Measurements from ENCODE around the gene JAG2.

The JAG2 gene

GRCh38 chr14:105209646-105210045, 41.1 kb upstream of the JAG2 start:
- DNase-seq (ENCODE audit: low read depth), result no peak
- Histone ChIP-seq H3K27me3 (replicated peaks; ENCODE audit: control insufficient read depth, insufficient read depth, low read length) (no peaks in the 10 kb centered on the region), H3K4me3 (ENCODE audit: low read length) (no peak overlapping the region)

GRCh38 chr14:105209091-105209490, 40.5 kb upstream of the JAG2 start:
- peaks cover 11% of the 10 kb centered on the region for H3K36me3 ChIP-seq (ENCODE audit: control insufficient read depth, insufficient read depth, low read length, severe bottlenecking)
- peaks cover 28% of the 10 kb centered on the region for H3K4me1 ChIP-seq (ENCODE audit: control insufficient read depth, insufficient read depth, low read length)
- H3K4me3 ChIP-seq (ENCODE audit: low read length), result no peak overlapping the region
- DNase-seq (ENCODE audit: low read depth), result no peak
- H3K27me3 ChIP-seq (replicated peaks; ENCODE audit: control insufficient read depth, insufficient read depth, low read length), result no peaks in the 10 kb centered on the region
- no peaks in the 10 kb centered on the region for H3K9me3 ChIP-seq (ENCODE audit: control insufficient read depth, low read length)
- H3K9ac ChIP-seq (ENCODE audit: low read length), result no peak overlapping the region

More at GRCh38 chr14:105209646-105210045, 41.1 kb upstream of the JAG2 start:
- H3K36me3 ChIP-seq (ENCODE audit: control insufficient read depth, insufficient read depth, low read length, severe bottlenecking), result peaks cover 11% of the 10 kb centered on the region
- H3K9ac ChIP-seq (ENCODE audit: low read length), result no peak overlapping the region
- H3K9me3 ChIP-seq (ENCODE audit: control insufficient read depth, low read length), result no peaks in the 10 kb centered on the region
- H3K4me1 ChIP-seq (ENCODE audit: control insufficient read depth, insufficient read depth, low read length), result peaks cover 23% of the 10 kb centered on the region

GRCh38 chr14:105208738-105209075, 40.1 kb upstream of the JAG2 start:
- Histone ChIP-seq H3K36me3 (ENCODE audit: control insufficient read depth, insufficient read depth, low read length, severe bottlenecking) (peaks cover 11% of the 10 kb centered on the region), H3K4me3 (ENCODE audit: low read length) (no peak overlapping the region), H3K9me3 (ENCODE audit: control insufficient read depth, low read length) (no peaks in the 10 kb centered on the region), H3K4me1 (ENCODE audit: control insufficient read depth, insufficient read depth, low read length) (peaks cover 30% of the 10 kb centered on the region), H3K9ac (ENCODE audit: low read length) (no peak overlapping the region), H3K27me3 (replicated peaks; ENCODE audit: control insufficient read depth, insufficient read depth, low read length) (no peaks in the 10 kb centered on the region)
- no peak for DNase-seq (ENCODE audit: low read depth)

- no peaks in the 10 kb centered on the region for H3K27me3 ChIP-seq (replicated peaks; ENCODE audit: control insufficient read depth, insufficient read depth, low read length)
- H3K9me3 ChIP-seq (ENCODE audit: control insufficient read depth, low read length), result no peaks in the 10 kb centered on the region
- H3K36me3 ChIP-seq (ENCODE audit: control insufficient read depth, insufficient read depth, low read length, severe bottlenecking), result peaks cover 11% of the 10 kb centered on the region
- H3K4me3 ChIP-seq (ENCODE audit: low read length), result no peak overlapping the region
- no peak overlapping the region for H3K9ac ChIP-seq (ENCODE audit: low read length)
- peaks cover 30% of the 10 kb centered on the region for H3K4me1 ChIP-seq (ENCODE audit: control insufficient read depth, insufficient read depth, low read length)
- no peak for DNase-seq (ENCODE audit: low read depth)
Observed at GRCh38 chr14:105207996-105208737, 39.6 kb upstream of the JAG2 start.

GRCh38 chr14:105207460-105207901, 38.9 kb upstream of the JAG2 start:
- no peak overlapping the region for H3K4me3 ChIP-seq (ENCODE audit: low read length)
- DNase-seq (ENCODE audit: low read depth), result no peak
- H3K27me3 ChIP-seq (replicated peaks; ENCODE audit: control insufficient read depth, insufficient read depth, low read length), result no peaks in the 10 kb centered on the region

GRCh38 chr14:105206873-105207272, 38.3 kb upstream of the JAG2 start:
- no peaks in the 10 kb centered on the region for H3K27me3 ChIP-seq (replicated peaks; ENCODE audit: control insufficient read depth, insufficient read depth, low read length)
- H3K36me3 ChIP-seq (ENCODE audit: control insufficient read depth, insufficient read depth, low read length, severe bottlenecking), result peaks cover 11% of the 10 kb centered on the region
- DNase-seq (ENCODE audit: low read depth), result no peak
- H3K4me3 ChIP-seq (ENCODE audit: low read length), result no peak overlapping the region
- H3K9ac ChIP-seq (ENCODE audit: low read length), result no peak overlapping the region
- peaks cover 30% of the 10 kb centered on the region for H3K4me1 ChIP-seq (ENCODE audit: control insufficient read depth, insufficient read depth, low read length)
- H3K9me3 ChIP-seq (ENCODE audit: control insufficient read depth, low read length), result no peaks in the 10 kb centered on the region

More at GRCh38 chr14:105207460-105207901, 38.9 kb upstream of the JAG2 start:
- Histone ChIP-seq H3K9ac (ENCODE audit: low read length) (no peak overlapping the region), H3K9me3 (ENCODE audit: control insufficient read depth, low read length) (no peaks in the 10 kb centered on the region), H3K4me1 (ENCODE audit: control insufficient read depth, insufficient read depth, low read length) (peaks cover 30% of the 10 kb centered on the region), H3K36me3 (ENCODE audit: control insufficient read depth, insufficient read depth, low read length, severe bottlenecking) (peaks cover 11% of the 10 kb centered on the region)

GRCh38 chr14:105205673-105206208, 37.2 kb upstream of the JAG2 start:
- no peaks in the 10 kb centered on the region for H3K9me3 ChIP-seq (ENCODE audit: control insufficient read depth, low read length)
- H3K4me1 ChIP-seq (ENCODE audit: control insufficient read depth, insufficient read depth, low read length), result peaks cover 30% of the 10 kb centered on the region
- no peak overlapping the region for H3K4me3 ChIP-seq (ENCODE audit: low read length)
- peaks cover 11% of the 10 kb centered on the region for H3K36me3 ChIP-seq (ENCODE audit: control insufficient read depth, insufficient read depth, low read length, severe bottlenecking)
- no peak for DNase-seq (ENCODE audit: low read depth)
- H3K27me3 ChIP-seq (replicated peaks; ENCODE audit: control insufficient read depth, insufficient read depth, low read length), result no peaks in the 10 kb centered on the region
- peak overlapping the region; percentile 42 for H3K9ac ChIP-seq (ENCODE audit: low read length)

- peaks cover 10% of the 10 kb centered on the region for H3K36me3 ChIP-seq (ENCODE audit: control insufficient read depth, insufficient read depth, low read length, severe bottlenecking)
- peak overlapping the region; percentile 42 for H3K9ac ChIP-seq (ENCODE audit: low read length)
- no peak for DNase-seq (ENCODE audit: low read depth)
- H3K4me3 ChIP-seq (ENCODE audit: low read length), result no peak overlapping the region
- peaks cover 30% of the 10 kb centered on the region for H3K4me1 ChIP-seq (ENCODE audit: control insufficient read depth, insufficient read depth, low read length)
- peaks cover 6% of the 10 kb centered on the region for H3K27me3 ChIP-seq (replicated peaks; ENCODE audit: control insufficient read depth, insufficient read depth, low read length)
- H3K9me3 ChIP-seq (ENCODE audit: control insufficient read depth, low read length), result no peaks in the 10 kb centered on the region
Observed at GRCh38 chr14:105204931-105205672, 36.5 kb upstream of the JAG2 start.

- H3K4me1 ChIP-seq (ENCODE audit: control insufficient read depth, insufficient read depth, low read length), result peaks cover 30% of the 10 kb centered on the region
- no peak overlapping the region for H3K4me3 ChIP-seq (ENCODE audit: low read length)
- H3K9ac ChIP-seq (ENCODE audit: low read length), result peak overlapping the region; percentile 42
- peaks cover 13% of the 10 kb centered on the region for H3K27me3 ChIP-seq (replicated peaks; ENCODE audit: control insufficient read depth, insufficient read depth, low read length)
- no peaks in the 10 kb centered on the region for H3K9me3 ChIP-seq (ENCODE audit: control insufficient read depth, low read length)
- no peak for DNase-seq (ENCODE audit: low read depth)
- H3K36me3 ChIP-seq (ENCODE audit: control insufficient read depth, insufficient read depth, low read length, severe bottlenecking), result peaks cover 4% of the 10 kb centered on the region
Observed at GRCh38 chr14:105204206-105204930, 35.8 kb upstream of the JAG2 start.

- Histone ChIP-seq H3K9me3 (ENCODE audit: control insufficient read depth, low read length) (no peaks in the 10 kb centered on the region), H3K36me3 (ENCODE audit: control insufficient read depth, insufficient read depth, low read length, severe bottlenecking) (no peaks in the 10 kb centered on the region), H3K4me1 (ENCODE audit: control insufficient read depth, insufficient read depth, low read length) (peaks cover 30% of the 10 kb centered on the region), H3K27me3 (replicated peaks; ENCODE audit: control insufficient read depth, insufficient read depth, low read length) (peaks cover 19% of the 10 kb centered on the region), H3K9ac (ENCODE audit: low read length) (no peak overlapping the region), H3K4me3 (ENCODE audit: low read length) (no peak overlapping the region)
- no peak for DNase-seq (ENCODE audit: low read depth)
Observed at GRCh38 chr14:105203701-105204100, 35.1 kb upstream of the JAG2 start.

- Histone ChIP-seq H3K27me3 (replicated peaks; ENCODE audit: control insufficient read depth, insufficient read depth, low read length) (peaks cover 24% of the 10 kb centered on the region), H3K4me3 (ENCODE audit: low read length) (no peak overlapping the region), H3K4me1 (ENCODE audit: control insufficient read depth, insufficient read depth, low read length) (peaks cover 30% of the 10 kb centered on the region), H3K36me3 (ENCODE audit: control insufficient read depth, insufficient read depth, low read length, severe bottlenecking) (no peaks in the 10 kb centered on the region), H3K9me3 (ENCODE audit: control insufficient read depth, low read length) (no peaks in the 10 kb centered on the region), H3K9ac (ENCODE audit: low read length) (peak overlapping the region; percentile 49)
- DNase-seq (ENCODE audit: low read depth), result peak; percentile 89
Observed at GRCh38 chr14:105203057-105203531, 34.5 kb upstream of the JAG2 start.
